ENCODE results near the gene BORA. TPM values are rescaled to one million over a fixed set of nuclear protein-coding genes. Genes with fewer than 3 reads are reported as not detected.

The BORA gene
- total and polyA plus RNA-seq, 2 of the 13 experiments (the other 11 are each of a cell fraction or from before 2014, with no cell fraction given) = 4.0 to 17.4 TPM

DNA sequence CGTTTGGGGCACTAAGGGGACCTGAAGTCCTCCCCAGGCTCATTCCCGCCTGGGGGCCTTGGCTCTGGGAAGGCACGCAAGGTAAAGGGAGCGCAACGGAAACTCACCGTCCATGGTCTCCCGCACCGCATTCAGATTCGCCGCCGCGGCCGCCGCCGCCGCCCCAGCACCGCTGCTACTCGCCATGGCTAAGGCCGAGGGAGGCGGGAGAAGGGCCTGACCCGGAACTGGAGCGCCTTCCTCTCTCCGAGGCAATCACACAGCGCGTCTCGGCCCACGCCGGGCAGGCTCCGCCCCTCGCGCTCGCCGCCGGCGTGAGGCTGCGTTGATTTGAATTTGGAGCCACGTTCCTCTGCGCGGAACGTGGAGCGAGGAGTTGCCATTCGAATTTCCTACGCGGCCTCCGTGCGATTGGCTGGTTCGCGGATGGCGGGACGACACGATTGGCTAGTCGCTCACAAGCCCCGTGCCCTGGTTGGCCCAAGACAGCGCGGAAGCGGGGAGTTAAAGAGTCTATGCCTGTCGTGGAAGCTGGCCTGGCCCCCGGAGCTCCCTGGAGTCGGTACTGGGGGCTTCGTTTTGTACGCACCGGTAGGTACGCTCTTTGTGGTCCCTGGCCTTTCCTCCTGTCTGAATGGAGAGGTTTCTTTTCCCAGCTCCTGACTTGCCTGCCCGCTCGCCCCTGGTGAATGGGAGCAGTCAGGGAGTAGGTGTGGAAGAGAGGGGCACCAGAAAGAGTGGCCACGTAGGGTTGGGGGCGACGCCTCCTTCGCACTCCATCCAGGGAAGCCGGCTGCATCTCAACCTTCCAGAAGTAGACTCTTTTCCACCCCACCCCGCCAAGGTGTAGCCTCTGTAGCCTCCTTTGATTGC lies at the start of gene BORA, which contains the start of gene MZT1 (continued):
- TF ChIP-seq, protein P1, sequence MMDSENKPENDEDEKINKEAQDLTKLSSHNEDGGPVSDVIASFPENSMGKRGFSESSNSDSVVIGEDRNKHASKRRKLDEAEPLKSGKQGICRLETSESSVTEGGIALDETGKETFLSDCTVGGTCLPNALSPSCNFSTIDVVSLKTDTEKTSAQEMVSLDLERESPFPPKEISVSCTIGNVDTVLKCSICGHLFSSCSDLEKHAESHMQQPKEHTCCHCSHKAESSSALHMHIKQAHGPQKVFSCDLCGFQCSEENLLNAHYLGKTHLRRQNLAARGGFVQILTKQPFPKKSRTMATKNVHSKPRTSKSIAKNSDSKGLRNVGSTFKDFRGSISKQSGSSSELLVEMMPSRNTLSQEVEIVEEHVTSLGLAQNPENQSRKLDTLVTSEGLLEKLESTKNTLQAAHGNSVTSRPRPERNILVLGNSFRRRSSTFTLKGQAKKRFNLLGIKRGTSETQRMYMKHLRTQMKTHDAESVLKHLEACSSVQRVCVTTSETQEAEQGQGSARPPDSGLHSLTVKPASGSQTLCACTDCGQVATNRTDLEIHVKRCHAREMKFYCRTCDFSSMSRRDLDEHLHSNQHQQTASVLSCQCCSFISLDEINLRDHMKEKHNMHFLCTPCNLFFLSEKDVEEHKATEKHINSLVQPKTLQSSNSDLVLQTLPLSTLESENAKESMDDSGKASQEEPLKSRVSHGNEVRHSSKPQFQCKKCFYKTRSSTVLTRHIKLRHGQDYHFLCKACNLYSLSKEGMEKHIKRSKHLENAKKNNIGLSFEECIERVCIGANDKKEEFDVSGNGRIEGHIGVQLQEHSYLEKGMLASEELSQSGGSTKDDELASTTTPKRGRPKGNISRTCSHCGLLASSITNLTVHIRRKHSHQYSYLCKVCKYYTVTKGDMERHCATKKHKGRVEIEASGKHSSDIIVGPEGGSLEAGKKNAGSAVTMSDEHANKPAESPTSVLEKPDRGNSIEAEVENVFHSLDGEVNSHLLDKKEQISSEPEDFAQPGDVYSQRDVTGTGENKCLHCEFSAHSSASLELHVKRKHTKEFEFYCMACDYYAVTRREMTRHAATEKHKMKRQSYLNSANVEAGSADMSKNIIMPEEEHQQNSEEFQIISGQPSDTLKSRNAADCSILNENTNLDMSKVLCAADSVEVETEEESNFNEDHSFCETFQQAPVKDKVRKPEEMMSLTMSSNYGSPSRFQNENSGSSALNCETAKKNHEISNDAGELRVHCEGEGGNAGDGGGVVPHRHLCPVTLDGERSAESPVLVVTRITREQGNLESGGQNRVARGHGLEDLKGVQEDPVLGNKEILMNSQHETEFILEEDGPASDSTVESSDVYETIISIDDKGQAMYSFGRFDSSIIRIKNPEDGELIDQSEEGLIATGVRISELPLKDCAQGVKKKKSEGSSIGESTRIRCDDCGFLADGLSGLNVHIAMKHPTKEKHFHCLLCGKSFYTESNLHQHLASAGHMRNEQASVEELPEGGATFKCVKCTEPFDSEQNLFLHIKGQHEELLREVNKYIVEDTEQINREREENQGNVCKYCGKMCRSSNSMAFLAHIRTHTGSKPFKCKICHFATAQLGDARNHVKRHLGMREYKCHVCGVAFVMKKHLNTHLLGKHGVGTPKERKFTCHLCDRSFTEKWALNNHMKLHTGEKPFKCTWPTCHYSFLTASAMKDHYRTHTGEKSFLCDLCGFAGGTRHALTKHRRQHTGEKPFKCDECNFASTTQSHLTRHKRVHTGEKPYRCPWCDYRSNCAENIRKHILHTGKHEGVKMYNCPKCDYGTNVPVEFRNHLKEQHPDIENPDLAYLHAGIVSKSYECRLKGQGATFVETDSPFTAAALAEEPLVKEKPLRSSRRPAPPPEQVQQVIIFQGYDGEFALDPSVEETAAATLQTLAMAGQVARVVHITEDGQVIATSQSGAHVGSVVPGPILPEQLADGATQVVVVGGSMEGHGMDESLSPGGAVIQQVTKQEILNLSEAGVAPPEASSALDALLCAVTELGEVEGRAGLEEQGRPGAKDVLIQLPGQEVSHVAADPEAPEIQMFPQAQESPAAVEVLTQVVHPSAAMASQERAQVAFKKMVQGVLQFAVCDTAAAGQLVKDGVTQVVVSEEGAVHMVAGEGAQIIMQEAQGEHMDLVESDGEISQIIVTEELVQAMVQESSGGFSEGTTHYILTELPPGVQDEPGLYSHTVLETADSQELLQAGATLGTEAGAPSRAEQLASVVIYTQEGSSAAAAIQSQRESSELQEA (CRISPR knock-in tag; IDR thresholded peaks at IDR 0.05; ENCODE audit: not compliant biosample characterization) = peak; percentile 88
- no peak for TF ChIP-seq ZNF713 (CRISPR knock-in tag; IDR thresholded peaks at IDR 0.05)
- peak; percentile 80 for TF ChIP-seq CREB1 (IDR thresholded peaks at IDR 0.05)
- peak; percentile 89 for TF ChIP-seq CREB1 (CRISPR knock-in tag; IDR thresholded peaks at IDR 0.05)
- 0 out of 2 replicates have a peak, but pooled peaks have one; percentile 40 for TF ChIP-seq RARA (CRISPR knock-in tag; IDR thresholded peaks at IDR 0.05)
- TF ChIP-seq ZNF446 (CRISPR knock-in tag; IDR thresholded peaks at IDR 0.05) = peak; percentile 34; the same call in 1 of the 2 replicates
- TF ChIP-seq TGIF2 (CRISPR knock-in tag; IDR thresholded peaks at IDR 0.05) = peak; percentile 74
- peak; percentile 65; the same call in 1 of the 2 replicates for TF ChIP-seq ZBTB8A (CRISPR knock-in tag; IDR thresholded peaks at IDR 0.05; ENCODE audit: borderline replicate concordance, low read depth)
- no peak for TF ChIP-seq ZNF652 (CRISPR knock-in tag; IDR thresholded peaks at IDR 0.05; ENCODE audit: borderline replicate concordance, low read depth)
- TF ChIP-seq, protein P2, sequence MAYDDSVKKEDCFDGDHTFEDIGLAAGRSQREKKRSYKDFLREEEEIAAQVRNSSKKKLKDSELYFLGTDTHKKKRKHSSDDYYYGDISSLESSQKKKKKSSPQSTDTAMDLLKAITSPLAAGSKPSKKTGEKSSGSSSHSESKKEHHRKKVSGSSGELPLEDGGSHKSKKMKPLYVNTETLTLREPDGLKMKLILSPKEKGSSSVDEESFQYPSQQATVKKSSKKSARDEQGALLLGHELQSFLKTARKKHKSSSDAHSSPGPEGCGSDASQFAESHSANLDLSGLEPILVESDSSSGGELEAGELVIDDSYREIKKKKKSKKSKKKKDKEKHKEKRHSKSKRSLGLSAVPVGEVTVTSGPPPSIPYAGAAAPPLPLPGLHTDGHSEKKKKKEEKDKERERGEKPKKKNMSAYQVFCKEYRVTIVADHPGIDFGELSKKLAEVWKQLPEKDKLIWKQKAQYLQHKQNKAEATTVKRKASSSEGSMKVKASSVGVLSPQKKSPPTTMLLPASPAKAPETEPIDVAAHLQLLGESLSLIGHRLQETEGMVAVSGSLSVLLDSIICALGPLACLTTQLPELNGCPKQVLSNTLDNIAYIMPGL (CRISPR knock-in tag; IDR thresholded peaks at IDR 0.05; ENCODE audit: borderline replicate concordance in 1 of 2, low read depth in 1 of 2) = peak; percentile 88 to 93; a peak in 3 of 4 replicates
- TF ChIP-seq SRSF9 (IDR thresholded peaks at IDR 0.05; ENCODE audit: borderline replicate concordance, insufficient read depth, low read depth, low read length, poor library complexity, severe bottlenecking) = no peak
- TF ChIP-seq ELF4 (CRISPR knock-in tag; IDR thresholded peaks at IDR 0.05; ENCODE audit: borderline replicate concordance) = peak; percentile 87; the same call in 1 of the 2 replicates
- TF ChIP-seq ZNF564 (CRISPR knock-in tag; IDR thresholded peaks at IDR 0.05) = peak; percentile 94; the same call in 1 of the 2 replicates
- TF ChIP-seq, protein P3, sequence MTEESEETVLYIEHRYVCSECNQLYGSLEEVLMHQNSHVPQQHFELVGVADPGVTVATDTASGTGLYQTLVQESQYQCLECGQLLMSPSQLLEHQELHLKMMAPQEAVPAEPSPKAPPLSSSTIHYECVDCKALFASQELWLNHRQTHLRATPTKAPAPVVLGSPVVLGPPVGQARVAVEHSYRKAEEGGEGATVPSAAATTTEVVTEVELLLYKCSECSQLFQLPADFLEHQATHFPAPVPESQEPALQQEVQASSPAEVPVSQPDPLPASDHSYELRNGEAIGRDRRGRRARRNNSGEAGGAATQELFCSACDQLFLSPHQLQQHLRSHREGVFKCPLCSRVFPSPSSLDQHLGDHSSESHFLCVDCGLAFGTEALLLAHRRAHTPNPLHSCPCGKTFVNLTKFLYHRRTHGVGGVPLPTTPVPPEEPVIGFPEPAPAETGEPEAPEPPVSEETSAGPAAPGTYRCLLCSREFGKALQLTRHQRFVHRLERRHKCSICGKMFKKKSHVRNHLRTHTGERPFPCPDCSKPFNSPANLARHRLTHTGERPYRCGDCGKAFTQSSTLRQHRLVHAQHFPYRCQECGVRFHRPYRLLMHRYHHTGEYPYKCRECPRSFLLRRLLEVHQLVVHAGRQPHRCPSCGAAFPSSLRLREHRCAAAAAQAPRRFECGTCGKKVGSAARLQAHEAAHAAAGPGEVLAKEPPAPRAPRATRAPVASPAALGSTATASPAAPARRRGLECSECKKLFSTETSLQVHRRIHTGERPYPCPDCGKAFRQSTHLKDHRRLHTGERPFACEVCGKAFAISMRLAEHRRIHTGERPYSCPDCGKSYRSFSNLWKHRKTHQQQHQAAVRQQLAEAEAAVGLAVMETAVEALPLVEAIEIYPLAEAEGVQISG (CRISPR knock-in tag; IDR thresholded peaks at IDR 0.05) = peak; percentile 88
- peak; percentile 80 for TF ChIP-seq SPEN (CRISPR knock-in tag; IDR thresholded peaks at IDR 0.05; ENCODE audit: low read depth)
